ENCODE measurements around the gene TP53BP2.

Gene TP53BP2

GRCh38 chr1:223763881-223764280 lies 81.9 kb downstream of the TP53BP2 start:
- DNase-seq: no peak

- no peak for DNase-seq
These were observed 82.5 kb downstream of the TP53BP2 start for GRCh38 chr1:223763251-223763650.

- DNase-seq: no peak
These were observed 84.3 kb downstream of the TP53BP2 start for GRCh38 chr1:223761411-223761810.

GRCh38 chr1:223760833-223761232 lies 84.9 kb downstream of the TP53BP2 start:
- no peak for DNase-seq

- no peak for DNase-seq
These were observed 86.5 kb downstream of the TP53BP2 start for GRCh38 chr1:223759273-223759672.

GRCh38 chr1:223758734-223759133 lies 87.0 kb downstream of the TP53BP2 start:
- no peak for DNase-seq

GRCh38 chr1:223756806-223757700 lies 88.7 kb downstream of the TP53BP2 start:
- no peak for DNase-seq

- no peak for DNase-seq
These were observed 89.6 kb downstream of the TP53BP2 start for GRCh38 chr1:223755992-223756775.

- no peak for DNase-seq
These were observed 90.3 kb downstream of the TP53BP2 start for GRCh38 chr1:223755432-223755792.

GRCh38 chr1:223754681-223755431 lies 90.9 kb downstream of the TP53BP2 start:
- no peak for DNase-seq

GRCh38 chr1:223752721-223753515 lies 92.8 kb downstream of the TP53BP2 start:
- no peak for DNase-seq

GRCh38 chr1:223751696-223752095 lies 94.1 kb downstream of the TP53BP2 start:
- DNase-seq: no peak

GRCh38 chr1:223750730-223751570 lies 94.8 kb downstream of the TP53BP2 start:
- no peak for DNase-seq

GRCh38 chr1:223748773-223749733 lies 96.7 kb downstream of the TP53BP2 start:
- DNase-seq: peak; percentile 59 to 74

- no peak for DNase-seq
These were observed 97.4 kb downstream of the TP53BP2 start for GRCh38 chr1:223748405-223748772.

GRCh38 chr1:223747838-223748335 lies 97.9 kb downstream of the TP53BP2 start:
- DNase-seq: no peak

GRCh38 chr1:223745731-223746130 lies 100.0 kb downstream of the TP53BP2 start:
- DNase-seq: no peak

- no peak for DNase-seq
These were observed 102.8 kb downstream of the TP53BP2 start for GRCh38 chr1:223742856-223743517.

GRCh38 chr1:223741861-223742260 lies 103.9 kb downstream of the TP53BP2 start:
- DNase-seq: no peak
